Skeletal muscle tissue (tissue), 4 donors: ENCODE data around the gene SLC10A7. TPM values are rescaled to one million over a fixed set of nuclear protein-coding genes. Genes with fewer than 3 reads are reported as not detected.

Experiments used
- H3K27ac ChIP-seq: one replicate; pipeline ENCODE4 v1.7.0; 2013; ENCODE audit warnings: mild to moderate bottlenecking, low read depth, low read length, inconsistent platforms
- H3K27me3 ChIP-seq, 3 donors: one replicate each; pipeline ENCODE4 v1.7.0; 2013; ENCODE audit warnings: low read length in 3 of 3; ENCODE audit not compliant: control insufficient read depth in 3 of 3, insufficient read depth in 3 of 3
- H3K36me3 ChIP-seq, 3 donors: one replicate each; pipeline ENCODE4 v1.7.0; 2013; ENCODE audit warnings: low read length in 3 of 3; ENCODE audit not compliant: control insufficient read depth in 3 of 3, insufficient read depth in 3 of 3
- H3K4me1 ChIP-seq, 3 donors: one replicate each; pipeline ENCODE4 v1.7.0; 2013; ENCODE audit warnings: low read length in 3 of 3, mild to moderate bottlenecking in 3 of 3; ENCODE audit not compliant: control insufficient read depth in 3 of 3, insufficient read depth in 3 of 3
- H3K4me3 ChIP-seq, 3 donors: one replicate each; pipeline ENCODE4 v1.7.0; 2013; ENCODE audit warnings: low read length in 3 of 3
- H3K9ac ChIP-seq, 3 donors: one replicate each; pipeline ENCODE4 v1.7.0; 2013; ENCODE audit warnings: low read length in 3 of 3, mild to moderate bottlenecking in 3 of 3, moderate library complexity in 2 of 3, low read depth in 1 of 3
- H3K9me3 ChIP-seq, 3 donors: one replicate each; pipeline ENCODE4 v1.7.0; 2013; ENCODE audit warnings: low read length in 3 of 3; ENCODE audit not compliant: control insufficient read depth in 3 of 3
- total RNA-seq: library from RNA; depleted of rRNA; stranded (reverse); fragments of >200 nt; gene quantifications from one replicate; pipeline ENCODE4 v1.2.3, GENCODE V29; 2014
- donor health status: Osteomylitis.

SLC10A7 gene
- total RNA-seq, 1 donor from 2014 or later, result 15.1 TPM

DNA sequence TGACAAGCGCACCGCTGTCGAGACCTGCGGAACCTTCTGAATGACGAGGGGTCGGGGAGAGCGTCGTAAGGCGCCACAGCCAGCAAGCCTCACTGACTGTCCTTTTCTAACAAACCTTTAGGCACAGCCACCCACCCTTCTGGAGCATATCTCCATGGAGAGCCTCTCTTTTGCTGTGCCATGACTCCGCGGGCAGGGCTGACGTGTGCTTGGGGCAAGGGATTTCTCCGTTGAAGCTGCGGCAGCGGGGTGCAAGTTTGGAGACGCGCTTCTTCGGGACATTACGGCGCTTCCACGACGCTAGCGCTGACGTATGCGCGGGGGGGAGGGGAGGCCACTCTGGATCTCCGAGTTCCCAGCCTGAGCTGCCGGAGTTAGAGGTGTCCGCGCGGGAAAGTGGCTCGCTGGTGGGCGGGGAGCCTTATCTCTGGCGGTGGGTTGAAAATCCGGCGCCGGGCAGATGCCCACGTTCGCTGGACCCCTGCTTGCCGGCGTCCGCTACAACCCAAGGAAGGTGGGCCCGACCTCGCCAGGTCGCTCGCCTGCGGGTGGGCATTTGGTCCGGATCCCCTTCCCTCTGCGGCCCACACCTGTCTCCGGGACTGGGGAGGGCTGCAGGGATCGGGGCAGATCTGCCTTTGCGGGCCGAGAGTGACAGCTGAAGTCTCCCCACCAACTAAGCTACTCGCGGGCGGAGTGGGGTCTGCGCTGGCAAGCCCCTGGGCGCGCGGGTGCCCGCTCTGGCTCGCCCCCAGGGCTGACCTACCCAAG, 543 bp upstream of the SLC10A7 start:
- Histone ChIP-seq H3K4me1 (peaks cover 11 to 18% (median 14%) of the 10 kb centered on the region in 3 donors), H3K9ac (peak overlapping the region; percentile 89 to 95 (median 95)), H3K4me3 (peak overlapping the region; percentile 91 to 98 (median 98)), H3K27me3 (no peaks in the 10 kb centered on the region), H3K27ac (peak overlapping the region; percentile 85), H3K36me3 (no peaks in the 10 kb centered on the region), H3K9me3 (no peaks in the 10 kb centered on the region)

DNA sequence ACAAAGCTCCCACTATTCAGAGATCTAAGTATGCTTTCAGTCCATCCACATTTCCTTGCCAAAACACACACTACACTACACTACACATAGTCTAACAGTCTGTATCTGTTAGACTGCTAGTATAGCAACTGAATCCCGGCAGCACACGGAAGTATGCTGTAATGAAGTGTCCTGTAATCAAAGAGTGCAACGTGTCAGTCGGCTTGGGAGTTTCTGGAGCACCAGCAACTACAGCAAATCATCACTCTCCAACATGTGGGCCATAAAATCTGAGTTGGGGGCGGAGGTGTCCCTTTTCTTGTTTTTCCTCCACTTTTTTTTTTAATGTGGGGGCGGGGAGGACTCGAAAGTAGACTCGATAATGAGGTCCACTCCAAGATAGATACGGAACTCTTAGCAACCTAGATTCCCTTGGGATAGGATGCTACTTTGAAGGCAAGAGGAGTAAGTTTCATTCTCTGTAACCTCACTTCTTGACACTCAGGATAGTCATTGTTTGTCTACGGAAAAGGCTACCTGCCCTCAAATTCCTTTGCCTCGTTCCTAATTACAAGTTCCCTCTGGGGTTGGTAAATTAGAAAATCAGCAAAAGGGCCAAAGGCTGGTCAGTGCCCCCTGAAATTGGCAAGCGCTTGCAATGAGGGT, 722 bp downstream of the SLC10A7 start:
- Histone ChIP-seq H3K9me3 (no peaks in the 10 kb centered on the region), H3K27me3 (no peaks in the 10 kb centered on the region), H3K4me3 (peak overlapping the region; percentile 91 to 98 (median 98)), H3K9ac (peak overlapping the region; percentile 89 to 95 (median 95)), H3K36me3 (peaks cover 0 to 3% (median 0%) of the 10 kb centered on the region in 3 donors), H3K4me1 (peaks cover 11 to 18% (median 14%) of the 10 kb centered on the region in 3 donors), H3K27ac (peak overlapping the region; percentile 48)

DNA sequence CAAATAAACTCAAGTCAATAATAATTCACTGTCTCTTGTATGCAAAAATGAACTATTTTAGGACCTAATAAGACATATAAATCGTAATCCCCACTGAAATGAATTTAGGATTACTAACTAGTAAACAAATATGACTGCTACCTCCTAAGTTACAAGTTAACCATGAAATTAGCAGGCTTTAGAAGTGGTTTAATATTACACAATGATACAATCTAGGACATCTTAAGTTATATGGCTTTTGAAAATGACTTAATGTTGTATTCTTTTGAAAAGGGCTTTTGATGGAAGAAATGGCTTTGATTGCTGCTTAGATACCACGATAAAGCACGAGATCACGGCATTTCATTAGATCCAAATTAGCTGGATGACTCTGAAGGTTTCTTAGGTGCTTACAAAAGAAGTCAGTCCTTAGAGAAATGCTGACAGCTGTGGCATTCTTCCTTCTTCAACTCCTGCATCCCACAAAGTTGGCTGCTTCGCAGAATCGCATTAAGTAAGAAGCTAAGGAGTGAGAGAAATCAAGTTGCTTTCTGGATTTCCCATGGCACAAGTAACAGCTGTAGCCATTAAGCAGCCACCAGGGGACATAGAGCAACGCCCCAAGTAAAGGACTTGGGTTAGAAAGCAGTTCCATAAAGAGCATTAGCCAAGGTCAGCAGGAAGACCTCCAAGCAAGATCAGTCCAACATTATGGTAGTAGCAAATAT, 6.9 kb downstream of the SLC10A7 start:
- Histone ChIP-seq H3K9me3 (no peaks in the 10 kb centered on the region), H3K4me1 (peaks cover 0 to 4% (median 3%) of the 10 kb centered on the region in 3 donors), H3K36me3 (peaks cover 0 to 9% (median 6%) of the 10 kb centered on the region in 3 donors), H3K9ac (no peak overlapping the region), H3K27me3 (no peaks in the 10 kb centered on the region), H3K4me3 (no peak overlapping the region), H3K27ac (no peak overlapping the region)

DNA sequence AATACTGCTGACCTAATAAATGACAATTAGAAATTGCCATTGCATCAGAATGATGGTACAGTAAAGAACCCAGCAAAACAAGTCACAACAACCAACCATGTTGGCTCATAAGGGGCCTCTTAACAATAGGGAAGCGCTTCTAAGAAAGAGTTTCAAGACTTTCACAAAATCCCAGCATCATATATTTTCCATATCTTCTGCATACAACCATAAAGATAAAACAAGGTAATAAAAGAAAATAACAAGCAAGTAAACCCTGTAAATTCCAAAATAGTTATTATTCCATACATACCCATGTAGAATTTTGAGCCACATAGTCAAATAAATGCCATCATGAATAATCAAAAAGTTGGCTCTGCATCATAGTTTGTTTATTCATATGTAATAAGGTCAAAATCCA, 8.2 kb downstream of the SLC10A7 start:
- H3K27me3 ChIP-seq, result no peaks in the 10 kb centered on the region
- no peaks in the 10 kb centered on the region for H3K4me1 ChIP-seq
- H3K36me3 ChIP-seq, result peaks cover 0 to 10% (median 9%) of the 10 kb centered on the region in 3 donors
- H3K27ac ChIP-seq, result no peak overlapping the region
- no peak overlapping the region for H3K9ac ChIP-seq
- H3K9me3 ChIP-seq, result no peaks in the 10 kb centered on the region
- H3K4me3 ChIP-seq, result no peak overlapping the region

DNA sequence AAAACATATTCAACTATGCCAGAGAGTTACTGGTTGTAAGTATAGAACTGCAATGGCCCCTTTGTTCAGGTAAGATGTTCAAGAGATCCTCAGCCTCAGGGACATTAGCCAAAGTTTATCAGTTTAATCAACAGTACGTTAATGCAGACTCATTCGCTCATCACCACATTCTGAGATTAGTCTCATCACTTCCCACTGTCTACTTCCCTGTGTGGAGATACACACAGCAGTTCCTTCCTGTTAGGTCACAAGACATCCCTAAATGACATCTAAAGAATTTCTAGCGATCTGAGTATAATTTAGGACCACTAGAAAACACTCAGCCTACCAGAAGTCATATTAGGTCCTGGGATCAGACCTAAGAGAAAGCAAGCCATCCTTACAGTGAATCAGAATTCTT, 10.4 kb downstream of the SLC10A7 start:
- Histone ChIP-seq H3K4me3 (no peak overlapping the region), H3K27ac (no peak overlapping the region), H3K36me3 (peaks cover 0 to 13% (median 11%) of the 10 kb centered on the region in 3 donors), H3K9me3 (no peaks in the 10 kb centered on the region), H3K9ac (no peak overlapping the region), H3K4me1 (no peaks in the 10 kb centered on the region), H3K27me3 (no peaks in the 10 kb centered on the region)

DNA sequence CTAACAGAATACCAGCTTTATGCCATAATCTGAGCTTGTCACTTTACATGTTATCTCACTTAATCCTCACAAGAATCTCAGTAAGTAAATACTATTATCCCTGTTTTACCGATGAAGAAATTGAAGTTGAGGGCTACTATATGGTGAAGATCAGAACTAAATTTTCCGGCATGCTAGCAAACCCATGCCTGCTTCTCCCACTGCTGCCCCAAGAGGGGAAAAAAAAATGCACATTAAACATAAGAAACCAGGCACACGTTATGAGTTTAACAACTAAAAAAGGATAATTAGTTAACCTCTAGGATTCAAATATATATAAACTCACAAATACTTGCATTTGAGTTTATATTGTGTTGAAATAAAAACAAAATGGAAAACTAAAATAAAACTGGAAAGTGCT, 10.8 kb downstream of the SLC10A7 start:
- H3K4me3 ChIP-seq, result no peak overlapping the region
- H3K9ac ChIP-seq, result no peak overlapping the region
- peaks cover 0 to 13% (median 11%) of the 10 kb centered on the region in 3 donors for H3K36me3 ChIP-seq
- H3K9me3 ChIP-seq, result no peaks in the 10 kb centered on the region
- H3K27ac ChIP-seq, result no peak overlapping the region
- no peaks in the 10 kb centered on the region for H3K4me1 ChIP-seq
- H3K27me3 ChIP-seq, result no peaks in the 10 kb centered on the region

DNA sequence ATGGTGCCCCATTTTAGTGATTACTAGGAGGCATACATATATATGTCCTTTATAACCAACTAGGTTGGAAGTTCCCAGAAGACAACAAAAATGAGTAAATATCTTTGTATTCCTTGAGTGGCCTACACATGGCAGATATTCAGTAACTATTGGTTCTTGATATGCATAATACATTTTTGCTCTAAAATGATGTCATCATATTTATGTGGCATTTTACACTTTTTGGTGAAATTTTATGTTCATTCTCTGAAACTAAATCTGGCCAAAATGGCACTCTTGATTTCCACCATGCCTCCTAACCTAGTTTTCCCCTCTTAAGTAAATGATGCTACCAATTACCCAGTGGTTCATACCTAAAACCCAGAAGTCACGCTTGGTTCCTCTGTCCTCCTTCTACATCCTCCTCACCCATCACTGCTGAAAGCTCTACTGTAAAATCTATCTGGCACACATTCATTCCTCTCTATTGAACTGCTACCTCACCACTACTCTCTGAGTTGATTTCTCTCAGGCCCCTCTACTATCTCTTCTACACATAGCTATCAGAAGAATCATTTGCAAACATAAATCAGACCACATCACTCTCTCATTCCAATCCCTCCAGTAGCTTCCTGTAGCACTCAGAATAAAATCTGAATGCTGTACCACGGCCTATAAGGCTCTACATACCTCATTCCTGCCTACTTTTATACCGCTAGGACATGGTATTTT, 13.4 kb downstream of the SLC10A7 start:
- H3K36me3 ChIP-seq, result peaks cover 0 to 8% (median 6%) of the 10 kb centered on the region in 3 donors

DNA sequence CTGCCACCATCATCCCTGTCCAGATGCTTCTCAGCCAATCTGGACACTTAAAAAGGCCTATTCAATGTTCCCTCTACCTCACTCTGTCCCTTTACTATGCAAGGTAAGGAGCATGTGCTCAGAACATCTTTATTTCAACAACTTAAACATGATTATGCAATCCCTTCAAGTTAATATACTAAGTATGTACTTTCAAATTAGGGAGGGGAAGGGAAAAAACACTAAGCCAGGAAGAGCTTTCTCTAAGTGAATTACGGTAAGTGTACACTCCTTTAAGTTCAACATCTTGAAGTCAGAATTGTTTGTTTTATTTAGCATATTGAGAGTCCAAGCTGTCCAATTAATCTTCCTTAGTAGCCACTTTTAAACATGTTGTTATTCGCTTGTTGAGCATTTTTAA, 14.1 kb downstream of the SLC10A7 start:
- Histone ChIP-seq H3K9me3 (no peaks in the 10 kb centered on the region), H3K4me1 (no peaks in the 10 kb centered on the region), H3K36me3 (peaks cover 2 to 10% (median 6%) of the 10 kb centered on the region in 3 donors), H3K4me3 (no peak overlapping the region), H3K27me3 (no peaks in the 10 kb centered on the region), H3K27ac (no peak overlapping the region), H3K9ac (no peak overlapping the region)

More for the DNA sequence above, 13.4 kb downstream of the SLC10A7 start:
- Histone ChIP-seq H3K9ac (no peak overlapping the region), H3K4me1 (no peaks in the 10 kb centered on the region), H3K27ac (no peak overlapping the region), H3K27me3 (no peaks in the 10 kb centered on the region), H3K9me3 (no peaks in the 10 kb centered on the region), H3K4me3 (no peak overlapping the region)

DNA sequence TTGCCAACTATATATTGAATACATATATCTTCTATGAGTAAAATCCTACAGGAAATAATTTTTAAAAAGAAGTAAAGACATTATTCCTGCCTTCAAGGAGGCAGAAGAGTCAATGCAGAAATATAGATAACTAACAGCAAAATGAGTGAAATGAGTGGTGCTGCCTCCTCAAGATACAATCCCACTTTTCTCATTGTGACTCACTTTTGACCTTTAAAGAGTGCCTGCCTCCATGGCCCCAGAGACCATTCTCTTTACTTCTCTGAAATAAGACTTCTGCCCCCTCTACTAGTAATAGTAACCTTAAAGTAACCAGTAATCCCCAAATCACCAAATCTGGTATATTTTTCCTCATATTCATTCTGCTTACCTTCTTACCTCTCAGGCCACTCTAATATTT, 15.5 kb downstream of the SLC10A7 start:
- H3K27me3 ChIP-seq, result no peaks in the 10 kb centered on the region
- no peaks in the 10 kb centered on the region for H3K9me3 ChIP-seq
- no peak overlapping the region for H3K27ac ChIP-seq
- no peak overlapping the region for H3K9ac ChIP-seq
- H3K36me3 ChIP-seq, result peaks cover 4 to 15% (median 12%) of the 10 kb centered on the region in 3 donors
- no peak overlapping the region for H3K4me3 ChIP-seq
- H3K4me1 ChIP-seq, result no peaks in the 10 kb centered on the region
